GM19035 (cell line): ENCODE measurements around the gene UPK3A.
A peak's percentile ranks its signal among the peaks of the same experiment; 100 is the strongest.

ENCODE experiments used
- ATAC-seq: cut with Tn5 transposase; IDR thresholded peaks from one replicate; pipeline ENCODE4 v1.9.1; 2021; ENCODE audit not compliant: unreplicated experiment

The UPK3A gene

DNA sequence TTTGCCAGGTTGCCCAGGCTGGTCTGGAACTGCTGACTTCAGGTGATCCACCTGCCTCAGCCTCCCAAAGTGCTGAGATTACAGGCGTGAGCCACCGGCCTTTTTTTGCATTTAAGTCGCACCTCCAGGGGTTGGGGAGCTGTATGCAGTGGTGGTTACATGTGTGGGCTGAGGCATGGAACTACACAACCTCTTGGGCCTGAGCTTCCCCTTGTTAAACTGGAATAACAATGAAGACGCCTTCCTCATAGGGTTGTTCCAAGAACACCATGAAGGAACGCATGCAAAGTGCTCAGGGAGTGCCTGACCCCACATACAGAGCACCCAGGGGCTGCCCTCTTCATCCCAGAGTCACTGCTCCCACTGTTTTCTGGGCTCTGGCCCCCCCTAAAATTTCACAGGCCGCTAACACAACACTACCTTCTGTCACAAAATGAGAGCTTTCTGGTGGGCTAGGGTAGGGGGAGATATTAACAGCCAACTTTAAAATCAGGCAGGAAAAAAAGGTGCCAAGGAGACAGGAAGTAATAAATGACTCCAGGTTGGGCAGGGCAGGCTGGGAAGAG lies 23.7 kb downstream of the UPK3A start:
- no peak for ATAC-seq

DNA sequence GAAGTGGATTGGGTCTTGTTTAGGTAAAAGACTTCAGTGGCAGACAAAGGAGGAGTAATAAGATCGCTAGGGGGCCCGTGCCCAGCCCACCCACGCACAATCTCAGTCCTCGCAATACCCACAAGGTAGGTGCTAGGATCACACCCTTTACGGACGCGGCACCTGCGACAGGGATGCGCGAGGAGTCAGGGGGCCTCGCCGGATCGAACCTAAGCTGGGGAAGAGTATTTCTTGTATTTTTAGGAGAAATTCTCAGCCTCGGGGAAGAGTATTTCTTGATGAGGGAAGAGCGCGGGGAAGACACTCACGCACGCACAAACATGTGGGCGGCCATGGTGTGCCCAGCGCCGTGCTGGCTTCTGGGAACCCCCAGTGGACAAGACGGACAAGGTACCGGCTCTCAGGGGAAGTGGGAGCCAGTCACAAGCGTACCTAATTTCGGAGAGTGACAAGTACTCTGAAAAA lies 24.2 kb downstream of the UPK3A start:
- ATAC-seq: no peak

DNA sequence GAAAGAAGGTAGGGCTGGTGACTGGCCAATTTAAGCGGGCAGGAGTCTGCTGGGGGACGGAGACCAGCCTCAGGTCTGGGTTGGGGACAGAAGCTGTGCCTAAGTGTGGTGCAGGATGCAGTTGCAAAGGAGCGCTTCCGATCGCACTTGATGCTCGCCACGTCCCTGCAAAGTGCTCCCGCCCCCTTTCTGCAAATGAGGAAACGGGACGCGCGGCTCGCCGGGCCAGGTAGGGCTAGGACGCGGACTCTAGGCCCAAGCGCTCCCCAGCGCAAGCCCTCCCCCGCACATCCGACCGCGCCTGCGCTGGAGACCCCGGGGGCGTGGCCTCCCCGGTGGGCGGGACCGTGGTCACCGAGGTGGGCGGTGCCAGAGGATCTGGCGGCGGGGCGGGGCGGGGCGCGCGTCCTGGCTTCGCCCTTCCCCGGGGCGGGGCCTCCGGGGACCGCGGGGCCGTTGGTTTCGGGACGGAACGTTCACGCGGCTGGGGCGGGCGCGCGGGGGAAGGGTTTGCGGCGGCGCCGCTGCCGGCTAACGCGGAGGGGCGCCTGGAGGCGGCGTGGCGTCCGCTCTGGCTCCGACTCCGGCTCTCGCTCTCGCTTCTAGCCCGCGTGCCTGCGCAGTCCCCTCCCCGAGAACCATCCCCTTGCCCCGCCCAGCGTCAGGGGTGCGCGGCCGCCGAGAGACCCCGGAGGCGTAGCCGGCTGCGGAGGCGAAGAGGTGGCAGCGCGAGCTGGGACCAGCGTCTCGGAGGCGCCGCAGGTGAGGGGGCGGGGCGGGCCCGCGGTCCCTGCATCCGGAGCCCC lies 24.9 kb downstream of the UPK3A start, which contains the start of gene FAM118A:
Gene FAM118A, plus strand, starts transcription at position 513 of the 806 bp plus-strand sequence. CDS start 12,446 bp downstream, outside the sequence.
- ATAC-seq: peak; percentile 83

DNA sequence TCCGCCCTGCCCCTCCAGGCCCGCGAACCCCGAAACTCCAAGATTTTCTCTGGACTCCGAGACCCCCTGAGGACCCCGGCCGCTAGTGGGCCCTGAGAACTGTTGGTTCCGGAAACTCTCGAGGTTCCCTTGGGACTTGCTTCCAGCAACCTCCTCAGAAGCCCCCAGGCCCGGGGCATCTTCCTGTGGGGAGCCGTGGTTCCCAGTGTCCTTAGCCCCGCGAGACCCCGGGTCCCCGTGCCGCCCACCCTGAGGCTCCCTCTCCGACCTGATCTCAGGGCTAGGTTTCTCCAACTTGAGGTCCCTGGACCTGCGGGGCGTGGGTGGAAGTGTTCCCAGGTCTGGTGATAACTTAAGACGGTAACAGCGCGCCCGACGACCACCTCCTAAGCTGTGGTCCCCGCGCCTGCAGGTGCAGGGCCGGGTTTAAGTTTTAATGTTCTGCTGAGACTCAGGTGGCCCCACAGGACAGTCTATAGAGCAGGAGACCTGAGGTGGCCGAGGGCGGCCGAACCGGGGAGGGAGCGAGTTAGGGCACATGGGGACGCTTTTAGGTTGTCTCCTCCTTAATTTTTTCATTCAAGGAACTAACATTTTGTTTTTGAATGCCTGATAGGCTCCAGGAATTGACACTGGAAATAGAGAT lies 25.7 kb downstream of the UPK3A start:
- ATAC-seq: no peak

DNA sequence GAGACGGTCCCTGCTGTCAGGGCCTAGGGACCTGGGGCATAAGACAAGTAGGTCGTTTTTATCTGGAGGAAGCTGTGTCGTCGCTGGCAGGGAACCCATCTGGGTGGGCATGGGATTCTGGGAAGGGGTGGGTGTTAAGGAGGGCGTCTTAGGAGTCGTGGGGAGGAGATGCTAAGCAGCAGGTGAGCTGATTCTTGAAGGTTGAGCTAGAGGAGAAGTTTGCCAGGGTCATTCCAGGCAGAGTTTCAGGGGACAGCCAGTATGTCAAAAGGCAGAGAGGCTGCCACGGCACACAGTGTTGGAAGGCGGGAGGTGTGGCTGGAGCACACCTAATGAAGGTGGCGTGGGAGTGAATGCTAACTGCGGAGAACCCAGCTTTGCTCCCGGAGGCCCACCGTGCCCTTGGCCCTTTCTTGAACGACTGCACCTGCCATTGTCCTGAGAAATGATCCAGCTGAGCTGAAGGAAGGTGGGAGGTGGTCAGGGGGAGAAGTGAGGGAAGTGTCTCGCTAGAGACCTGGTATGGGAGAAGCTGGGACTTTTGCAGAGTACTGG lies 26.3 kb downstream of the UPK3A start:
- ATAC-seq: no peak

DNA sequence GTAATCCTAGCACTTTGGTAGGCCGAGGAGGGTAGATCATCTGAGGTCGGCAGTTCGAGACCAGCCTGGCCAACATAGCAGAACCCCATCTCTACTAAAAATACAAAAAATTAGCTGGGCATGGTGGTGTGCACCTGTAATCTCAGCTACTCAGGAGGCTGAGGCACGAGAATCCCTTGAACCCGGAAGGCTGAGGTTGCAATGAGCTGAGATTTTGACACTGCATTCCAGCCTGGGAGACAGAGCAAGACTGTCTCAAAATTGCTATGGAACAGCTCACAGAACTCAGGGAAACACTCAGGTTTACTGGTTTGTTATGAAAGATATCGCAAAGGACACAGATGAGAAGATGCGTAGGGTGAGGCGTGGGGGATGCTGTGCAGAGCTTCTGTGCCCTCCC lies 27.7 kb downstream of the UPK3A start:
- ATAC-seq: no peak

DNA sequence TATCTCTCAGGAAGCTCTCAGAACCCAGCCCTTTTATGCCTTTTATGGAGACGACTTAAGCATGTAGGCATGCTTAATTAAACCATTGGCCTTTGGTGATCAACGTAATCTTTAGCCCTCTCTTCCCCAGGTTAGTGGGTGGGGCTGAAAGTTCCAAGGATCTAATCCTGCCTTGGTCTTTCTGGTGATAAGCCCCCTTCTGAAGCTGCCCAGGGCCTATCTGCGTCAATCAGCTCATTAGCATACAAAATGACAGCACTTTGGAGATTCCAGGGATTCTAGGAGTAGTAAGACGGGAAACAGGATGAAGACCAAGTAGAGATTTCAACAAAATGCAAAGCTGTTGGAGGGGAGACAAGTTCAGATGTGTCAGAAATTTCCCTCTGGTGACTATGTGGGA lies 28.1 kb downstream of the UPK3A start:
- ATAC-seq: no peak

DNA sequence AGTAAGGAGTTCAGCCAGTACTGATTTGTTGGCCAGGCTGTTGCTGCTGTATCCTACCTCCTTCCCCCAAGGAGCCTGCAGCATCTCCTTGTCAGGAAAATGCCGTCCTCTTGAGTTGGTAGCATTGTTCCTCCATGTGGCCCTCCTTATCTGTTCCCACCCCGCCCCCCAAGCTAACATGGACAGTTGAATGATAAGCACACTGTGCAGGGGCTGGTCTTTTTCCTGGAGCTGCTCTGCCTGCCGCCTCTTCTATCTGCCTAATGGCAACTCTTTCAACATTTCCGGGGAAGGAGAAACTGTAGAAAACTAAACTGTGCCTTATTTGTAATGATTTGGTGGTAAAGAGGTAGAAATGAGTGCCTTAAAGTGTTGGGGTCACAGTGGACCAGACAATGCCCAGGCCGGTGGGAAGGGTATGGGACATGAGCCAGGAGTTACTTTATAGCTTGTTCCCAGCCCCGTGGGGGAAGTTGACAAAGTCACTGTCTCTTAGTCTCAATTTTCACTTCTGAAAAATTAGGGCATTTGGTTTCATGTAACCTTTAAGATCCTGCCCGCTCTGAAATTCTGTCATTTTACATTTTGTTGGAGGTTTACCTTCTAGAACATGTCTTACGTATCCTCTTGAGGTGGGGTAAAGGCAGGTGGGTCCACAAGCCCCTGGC lies 29.4 kb downstream of the UPK3A start:
- ATAC-seq: no peak

DNA sequence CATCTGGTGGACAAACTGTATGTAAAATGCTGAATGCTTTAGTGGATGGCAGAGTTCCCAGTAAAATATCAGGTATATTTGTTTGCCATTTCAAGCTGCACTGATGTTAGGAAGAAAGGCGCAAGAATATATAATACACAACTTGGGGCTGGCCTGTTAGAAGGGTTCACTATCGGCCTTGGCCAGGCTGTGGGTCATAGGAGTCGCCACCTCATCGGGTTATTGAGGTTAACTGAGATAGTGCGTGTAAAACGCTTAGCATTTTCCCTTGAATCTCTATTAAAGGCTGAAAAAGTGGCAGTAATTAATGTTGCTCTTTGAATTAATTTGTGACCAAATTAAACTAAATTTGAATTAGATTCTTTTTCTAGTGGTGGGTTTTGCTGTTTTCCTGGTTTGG lies 30.0 kb downstream of the UPK3A start:
- ATAC-seq: no peak

DNA sequence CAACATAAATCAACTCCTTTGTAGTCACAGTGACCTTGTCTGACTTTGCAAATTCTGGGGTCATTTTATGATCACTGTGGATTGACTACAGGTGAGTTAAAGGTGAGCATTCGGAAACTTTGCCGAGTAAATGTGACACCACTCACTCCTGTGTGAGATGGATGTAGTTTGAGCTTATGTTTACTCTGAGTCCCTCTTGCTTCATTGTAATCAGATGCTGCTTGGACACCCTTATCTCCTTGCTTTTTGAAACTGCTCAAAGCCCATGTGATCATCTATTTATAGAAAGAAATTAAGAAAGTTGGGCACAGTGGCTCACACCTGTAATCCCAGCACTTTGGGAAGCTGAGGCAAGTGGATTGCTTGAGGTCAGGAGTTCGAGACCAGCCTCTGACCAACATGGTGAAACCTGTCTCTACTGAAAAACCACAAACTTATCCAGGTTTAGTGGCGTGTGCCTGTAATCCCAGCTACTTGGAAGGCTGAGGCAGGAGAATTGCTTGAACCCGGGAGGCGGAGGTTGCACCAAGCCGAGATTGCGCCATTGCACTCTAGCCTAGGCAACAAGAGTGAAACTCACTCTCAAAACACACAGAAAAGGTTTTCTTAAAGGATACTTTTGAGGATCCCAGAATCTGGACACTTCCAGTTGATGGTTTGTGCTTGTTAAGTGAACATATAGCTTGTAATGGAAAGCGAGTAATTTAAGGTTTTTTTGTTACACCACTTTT lies 32.2 kb downstream of the UPK3A start:
- ATAC-seq: no peak

DNA sequence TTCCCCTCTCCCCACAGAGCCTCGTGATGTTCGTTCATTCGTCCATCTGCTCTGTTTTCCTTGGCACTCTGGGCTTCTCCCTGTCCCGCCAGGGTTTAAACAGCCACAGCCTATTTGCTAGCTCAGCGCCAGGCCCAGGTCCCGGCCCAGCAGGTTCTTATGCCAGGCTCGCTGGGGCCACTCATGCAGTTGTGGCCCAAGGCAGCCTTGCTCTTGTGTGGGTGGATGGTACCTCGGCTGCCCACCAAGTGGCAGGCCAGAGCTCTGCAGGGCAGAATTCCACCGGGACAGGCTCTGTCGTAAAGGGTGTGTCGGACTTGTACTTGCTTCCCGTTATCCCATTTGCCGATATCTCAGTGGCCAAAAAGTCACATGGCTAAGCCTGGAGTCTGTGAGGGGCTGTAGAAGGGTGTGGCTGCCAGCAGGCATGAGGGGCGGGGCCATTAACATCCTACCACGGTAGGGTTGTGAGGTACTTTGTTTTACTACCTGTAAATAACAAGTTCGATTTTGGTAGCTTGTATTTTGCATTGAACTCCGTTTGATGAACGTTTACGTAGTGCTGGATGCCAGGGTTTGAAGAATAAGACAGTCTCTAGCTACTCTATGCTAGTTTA lies 32.9 kb downstream of the UPK3A start:
- ATAC-seq: no peak

DNA sequence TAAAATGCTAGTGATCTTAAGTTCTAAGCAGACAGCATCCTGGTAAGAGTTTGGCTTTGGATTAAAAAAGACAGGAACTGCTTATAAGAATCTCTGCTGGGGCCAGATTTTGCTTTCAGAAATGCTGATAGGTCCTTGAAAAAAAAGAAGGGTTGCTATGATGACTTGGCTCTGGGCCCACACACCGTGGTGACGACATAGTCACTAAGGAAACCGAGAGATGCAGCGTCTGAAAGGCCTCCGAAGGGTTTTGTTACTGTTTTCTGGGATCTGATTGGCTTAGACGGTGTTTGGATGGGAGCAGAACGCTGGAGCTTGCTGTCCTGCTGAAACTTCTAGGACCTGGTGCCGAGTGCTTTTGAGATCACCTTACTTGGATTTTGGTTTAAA lies 33.4 kb downstream of the UPK3A start:
- peak; percentile 66 for ATAC-seq

DNA sequence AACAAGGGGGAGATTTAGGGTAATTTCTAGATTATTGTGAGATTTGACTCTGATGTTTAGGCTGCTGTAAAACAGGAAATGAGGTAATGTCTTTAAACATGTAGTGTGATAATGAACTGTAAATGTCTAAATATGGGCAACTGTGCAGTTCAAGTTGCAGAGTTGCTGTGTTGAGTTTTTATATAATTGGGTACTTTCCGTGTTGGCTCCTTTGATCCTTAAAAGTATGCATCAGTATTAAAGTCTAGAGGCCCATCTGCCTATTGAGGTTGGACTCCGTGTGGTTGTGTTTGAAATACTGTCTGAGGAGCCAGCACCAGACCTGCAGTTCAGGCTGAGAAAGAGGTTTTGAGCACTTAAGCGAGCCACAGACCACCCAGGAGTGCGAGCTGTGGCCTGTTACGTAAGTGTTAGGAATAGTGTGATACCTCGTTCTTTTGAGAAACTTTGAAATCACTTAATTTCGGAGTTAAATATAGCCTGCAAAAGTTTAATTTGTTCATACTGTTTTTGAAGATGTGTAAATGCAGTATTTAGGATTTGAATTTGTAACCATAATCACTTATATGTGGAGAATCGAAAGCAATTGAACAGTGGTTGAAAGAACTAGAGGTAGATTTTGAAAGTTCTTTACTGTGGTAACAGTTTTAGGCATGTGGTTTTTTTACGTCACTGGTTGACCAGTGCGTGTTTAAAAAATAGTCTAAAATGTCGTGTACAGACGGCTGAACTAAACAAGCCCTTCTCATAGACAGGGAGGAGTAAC lies 34.0 kb downstream of the UPK3A start:
- peak; percentile 51 for ATAC-seq

DNA sequence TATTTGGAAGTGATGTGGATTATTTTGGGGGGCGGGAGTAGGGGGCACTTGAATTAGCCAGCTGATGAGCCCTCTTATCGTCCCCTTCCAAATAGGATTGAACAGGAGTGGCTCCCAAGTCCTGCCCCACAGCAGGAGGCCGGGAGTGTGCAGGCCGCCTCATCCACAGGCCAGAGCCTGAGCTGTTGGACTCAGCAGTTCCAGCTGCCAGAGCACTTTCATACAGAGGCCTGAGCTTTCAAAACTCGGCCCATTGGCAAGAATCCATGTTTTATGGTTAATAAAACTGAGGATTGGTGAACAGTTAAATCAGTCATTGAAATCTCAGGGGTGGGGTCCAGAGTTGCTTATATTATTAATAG lies 34.6 kb downstream of the UPK3A start:
- no peak for ATAC-seq

DNA sequence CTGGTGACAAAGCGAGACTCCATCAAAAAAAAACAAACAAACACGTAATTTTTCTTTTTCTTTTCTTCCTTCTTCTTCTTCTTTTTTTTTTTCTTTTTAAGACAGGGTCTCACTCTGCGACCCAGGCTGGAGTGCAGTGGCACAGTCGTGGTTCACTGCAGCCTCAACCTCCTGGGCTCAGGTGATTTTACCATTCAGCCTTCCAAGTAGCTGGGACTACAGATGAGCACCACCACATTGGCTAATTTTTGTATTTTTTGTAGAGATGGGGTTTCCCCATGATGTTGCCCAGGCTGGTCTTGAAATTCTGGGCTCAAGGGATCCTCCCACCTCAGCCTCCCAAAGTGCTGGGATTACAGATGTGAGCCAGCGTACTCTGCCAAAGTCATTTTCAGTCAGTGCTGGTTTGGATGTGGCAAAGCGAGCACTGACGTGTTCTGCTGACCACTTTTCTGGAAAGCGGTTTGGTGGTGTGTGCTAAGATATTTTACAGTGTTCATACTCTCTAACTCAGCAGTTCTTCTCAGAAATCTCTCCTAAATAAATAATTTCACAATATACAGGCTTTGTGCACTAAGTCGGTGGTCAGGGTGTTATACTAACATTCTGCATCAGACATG lies 35.7 kb downstream of the UPK3A start:
- ATAC-seq: no peak

DNA sequence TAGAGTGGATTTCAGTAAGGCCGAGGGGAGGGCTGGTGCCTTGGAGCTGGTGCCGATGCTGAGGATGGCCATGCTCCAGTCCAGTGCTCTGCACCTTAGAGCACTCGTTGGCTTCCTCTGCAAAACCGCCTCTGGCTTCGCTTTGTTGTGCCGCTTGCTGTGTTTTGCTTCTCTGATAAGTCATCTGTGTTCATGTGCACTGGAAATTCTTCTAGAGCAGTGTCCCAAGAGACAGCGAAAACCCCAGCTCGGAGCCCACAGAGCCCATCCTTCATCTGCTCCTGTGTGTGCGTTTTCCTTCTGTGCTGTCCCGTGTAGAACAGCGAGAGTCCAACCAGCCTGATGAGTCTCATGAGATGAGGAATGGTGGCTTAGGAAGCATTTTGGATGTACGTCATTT lies 37.1 kb downstream of the UPK3A start:
- no peak for ATAC-seq

DNA sequence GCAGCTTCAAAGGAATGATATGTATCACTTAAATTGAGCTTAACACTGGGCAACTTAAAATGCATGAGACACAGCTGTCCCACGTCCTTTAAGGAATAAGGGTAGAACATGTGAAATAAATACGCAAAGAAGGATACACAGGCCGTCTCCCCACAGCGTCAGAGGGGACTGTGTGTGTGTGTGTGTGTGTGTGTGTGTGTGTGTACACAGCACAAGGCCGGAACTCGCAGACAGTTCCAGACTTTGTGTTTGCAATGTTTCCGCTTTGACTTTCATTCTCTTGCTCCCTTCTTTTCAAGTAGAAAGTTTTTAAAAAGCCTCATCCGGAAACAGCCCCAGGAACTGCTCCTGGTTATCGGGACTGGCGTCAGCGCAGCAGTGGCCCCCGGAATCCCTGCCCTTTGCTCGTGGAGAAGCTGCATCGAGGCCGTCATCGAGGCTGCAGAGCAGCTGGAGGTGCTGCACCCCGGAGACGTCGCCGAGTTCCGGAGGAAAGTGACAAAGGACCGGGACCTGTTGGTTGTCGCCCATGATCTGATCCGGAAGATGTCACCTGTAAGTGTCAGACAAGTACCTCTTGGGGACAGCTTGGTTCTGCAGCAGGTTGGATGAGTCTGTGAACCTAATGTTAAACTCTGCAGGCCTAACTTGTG lies 38.2 kb downstream of the UPK3A start:
- no peak for ATAC-seq

DNA sequence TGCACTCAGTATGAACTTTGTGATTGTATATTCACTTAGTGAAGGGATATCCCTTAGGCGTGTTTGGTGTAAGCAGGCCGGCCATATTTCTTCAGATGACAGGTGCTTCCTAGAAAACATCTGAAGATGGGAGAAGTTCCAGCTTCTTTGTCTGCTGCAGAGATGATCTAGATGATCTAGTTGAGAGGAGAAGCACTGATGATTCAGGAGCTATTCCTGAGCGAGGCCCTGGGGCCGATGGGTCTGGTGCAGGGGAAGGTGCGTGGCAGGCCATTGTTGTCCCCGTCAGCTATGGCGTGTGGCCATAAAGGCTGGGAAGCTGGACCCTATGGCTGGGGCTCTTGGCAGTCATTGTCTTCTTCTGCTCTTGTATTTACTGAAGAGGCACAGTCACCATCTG lies 38.9 kb downstream of the UPK3A start:
- no peak for ATAC-seq

DNA sequence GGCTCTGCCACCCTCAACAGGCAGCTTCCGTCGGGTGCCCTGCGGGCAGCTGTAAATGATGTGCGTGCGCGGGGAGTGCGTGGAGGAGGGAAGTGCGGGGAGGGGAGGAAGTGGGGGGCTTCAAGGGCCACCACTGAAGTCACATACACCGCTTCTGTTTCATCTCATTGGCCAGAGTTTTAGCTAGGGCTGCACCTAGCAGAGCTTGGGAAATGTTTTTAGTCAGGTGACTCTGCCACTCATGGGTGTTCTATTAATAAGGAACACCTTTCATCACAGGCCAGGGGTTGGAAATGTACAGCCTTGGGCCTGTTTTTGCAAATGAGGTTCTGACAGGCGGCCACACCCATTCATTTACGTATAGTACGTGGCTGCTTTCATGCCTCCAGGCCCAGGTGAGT lies 39.6 kb downstream of the UPK3A start:
- ATAC-seq: no peak
